Body of pancreas (tissue), 4 donors: ENCODE measurements around the gene TCF12.

Experiments used
- CTCF ChIP-seq, 7 experiments: fragments of 450-650 bp in 4 of 7; fragments of 200-600 bp in 3 of 7; sonication (generic) in 3 of 7; IDR thresholded peaks; one replicate each; pipeline ENCODE4 v1.5.1; 2016 to 2019; ENCODE audit warnings: antibody characterized with exemption in 7 of 7
- POLR2A ChIP-seq, 3 donors: fragments of 450-650 bp; IDR thresholded peaks; one replicate each; pipeline ENCODE4 v1.6.1; 2016; ENCODE audit warnings: antibody characterized with exemption in 3 of 3, mild to moderate bottlenecking in 2 of 3

GRCh38 chr15:57335293-57335715 lies 416.9 kb downstream of the TCF12 start:
- TF ChIP-seq CTCF (IDR thresholded peaks at IDR 0.05) (no peak), POLR2A (IDR thresholded peaks at IDR 0.05) (no peak)
